ENCODE measurements around the gene EP400. TPM values are rescaled to one million over a fixed set of nuclear protein-coding genes. Genes with fewer than 3 reads are reported as not detected.
A peak's percentile ranks its signal among the peaks of the same experiment; 100 is the strongest.

The EP400 gene
- total RNA-seq, 1 donor: 20.5 TPM

DNA sequence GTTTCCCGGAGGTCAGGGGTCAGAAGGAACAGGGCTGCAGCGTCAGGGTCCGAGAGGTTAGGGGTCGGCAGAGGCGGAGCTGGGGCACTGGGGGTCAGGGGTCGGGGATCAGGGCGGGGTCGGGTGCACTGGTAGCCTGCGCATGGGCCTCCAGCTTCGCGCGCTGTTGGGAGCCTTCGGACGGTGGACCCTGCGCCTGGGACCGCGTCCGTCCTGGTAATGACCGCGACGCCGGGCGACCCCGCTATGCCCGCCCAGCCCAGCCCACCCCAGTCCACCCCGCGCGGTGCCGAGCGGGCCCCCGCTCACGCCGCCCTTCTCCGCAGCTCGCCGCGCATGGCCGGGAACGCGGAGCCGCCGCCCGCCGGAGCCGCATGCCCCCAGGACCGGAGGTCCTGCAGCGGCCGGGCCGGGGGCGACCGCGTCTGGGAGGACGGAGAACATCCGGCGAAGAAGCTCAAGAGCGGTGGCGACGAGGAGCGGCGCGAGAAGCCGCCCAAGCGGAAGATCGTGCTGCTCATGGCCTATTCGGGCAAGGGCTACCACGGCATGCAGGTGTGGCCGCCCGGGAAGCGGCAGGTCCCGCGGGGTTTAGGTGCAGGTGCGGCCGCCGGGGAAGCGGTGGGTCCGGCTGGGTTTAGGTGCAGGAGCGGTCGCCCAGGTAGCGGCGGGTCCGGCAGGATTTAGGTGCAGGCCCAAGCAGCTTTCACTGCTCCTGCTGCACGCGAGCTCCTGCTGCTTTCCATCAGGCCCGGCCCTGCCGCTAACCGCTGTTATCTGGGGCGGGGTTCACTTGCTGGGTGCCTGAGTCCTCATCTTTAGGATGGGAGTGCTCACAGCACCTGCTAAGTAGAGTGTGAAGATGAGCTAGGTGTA, 19.9 kb upstream of the EP400 start:
- H3K4me1 ChIP-seq (ENCODE audit: insufficient read depth, low read length): peaks cover 23% of the 10 kb centered on the region
- H3K4me3 ChIP-seq (ENCODE audit: low read length): peak overlapping the region; percentile 68
- H3K27me3 ChIP-seq (ENCODE audit: insufficient read depth, low read length): no peaks in the 10 kb centered on the region
- no peaks in the 10 kb centered on the region for H3K9me3 ChIP-seq (ENCODE audit: low read depth, low read length)

GRCh38 chr12:131930510-131930909, 19.2 kb upstream of the EP400 start:
- H3K27me3 ChIP-seq (ENCODE audit: insufficient read depth, low read length): no peaks in the 10 kb centered on the region
- H3K4me3 ChIP-seq (ENCODE audit: low read length): peak overlapping the region; percentile 68
- H3K4me1 ChIP-seq (ENCODE audit: insufficient read depth, low read length): peaks cover 21% of the 10 kb centered on the region
- no peaks in the 10 kb centered on the region for H3K9me3 ChIP-seq (ENCODE audit: low read depth, low read length)

GRCh38 chr12:131933387-131933786, 16.4 kb upstream of the EP400 start:
- no peak overlapping the region for H3K4me3 ChIP-seq (ENCODE audit: low read length)
- H3K9me3 ChIP-seq (ENCODE audit: low read depth, low read length): no peaks in the 10 kb centered on the region
- H3K27me3 ChIP-seq (ENCODE audit: insufficient read depth, low read length): no peaks in the 10 kb centered on the region
- H3K4me1 ChIP-seq (ENCODE audit: insufficient read depth, low read length): peaks cover 14% of the 10 kb centered on the region

GRCh38 chr12:131934535-131934934, 15.2 kb upstream of the EP400 start:
- Histone ChIP-seq H3K27me3 (ENCODE audit: insufficient read depth, low read length) (no peaks in the 10 kb centered on the region), H3K4me1 (ENCODE audit: insufficient read depth, low read length) (peaks cover 12% of the 10 kb centered on the region), H3K4me3 (ENCODE audit: low read length) (no peak overlapping the region), H3K9me3 (ENCODE audit: low read depth, low read length) (no peaks in the 10 kb centered on the region)

GRCh38 chr12:131938082-131938481, 11.7 kb upstream of the EP400 start:
- no peak overlapping the region for H3K4me3 ChIP-seq (ENCODE audit: low read length)
- no peaks in the 10 kb centered on the region for H3K27me3 ChIP-seq (ENCODE audit: insufficient read depth, low read length)
- no peaks in the 10 kb centered on the region for H3K4me1 ChIP-seq (ENCODE audit: insufficient read depth, low read length)
- no peaks in the 10 kb centered on the region for H3K9me3 ChIP-seq (ENCODE audit: low read depth, low read length)

DNA sequence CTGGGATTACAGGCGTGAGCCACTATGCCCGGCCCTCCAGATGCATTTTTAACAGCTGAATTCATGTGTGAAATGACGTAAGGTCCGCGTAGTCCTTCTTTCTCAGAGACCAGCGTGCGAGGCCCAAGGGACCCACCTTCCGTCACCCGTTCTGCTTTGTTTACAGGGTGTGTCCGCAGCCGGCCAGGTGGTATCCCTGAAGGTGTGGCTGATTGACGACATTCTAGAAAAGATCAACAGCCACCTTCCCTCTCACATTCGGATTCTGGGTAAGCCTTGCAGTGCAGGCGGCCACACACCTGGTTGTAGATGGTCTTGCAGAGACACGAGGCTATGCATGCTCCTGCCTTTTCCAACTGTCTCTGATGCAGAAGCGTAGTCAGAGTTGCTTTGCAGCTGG, 10.7 kb upstream of the EP400 start:
- Histone ChIP-seq H3K4me1 (ENCODE audit: insufficient read depth, low read length) (no peaks in the 10 kb centered on the region), H3K4me3 (ENCODE audit: low read length) (no peak overlapping the region), H3K27me3 (ENCODE audit: insufficient read depth, low read length) (no peaks in the 10 kb centered on the region), H3K9me3 (ENCODE audit: low read depth, low read length) (no peaks in the 10 kb centered on the region)

DNA sequence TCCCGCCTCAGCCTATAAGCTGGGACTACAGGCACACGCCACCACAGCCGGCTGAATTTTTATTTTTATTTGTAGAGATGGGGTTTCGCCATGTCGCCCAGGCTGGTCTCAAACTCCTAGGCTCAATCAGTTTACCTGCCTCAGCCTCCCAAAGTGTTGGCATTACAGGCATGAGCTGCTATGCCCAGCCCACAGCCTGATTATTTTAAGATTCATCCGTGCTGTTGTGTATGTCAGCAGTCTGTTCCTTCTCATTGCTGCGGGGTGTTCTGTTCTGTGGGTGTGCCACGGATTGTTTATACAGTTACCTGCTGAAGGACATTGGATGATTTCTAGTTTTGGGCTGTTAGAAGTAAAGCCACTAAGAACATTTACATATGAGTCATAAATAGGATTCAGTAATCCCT, 9.6 kb upstream of the EP400 start:
- H3K9me3 ChIP-seq (ENCODE audit: low read depth, low read length): no peaks in the 10 kb centered on the region

DNA sequence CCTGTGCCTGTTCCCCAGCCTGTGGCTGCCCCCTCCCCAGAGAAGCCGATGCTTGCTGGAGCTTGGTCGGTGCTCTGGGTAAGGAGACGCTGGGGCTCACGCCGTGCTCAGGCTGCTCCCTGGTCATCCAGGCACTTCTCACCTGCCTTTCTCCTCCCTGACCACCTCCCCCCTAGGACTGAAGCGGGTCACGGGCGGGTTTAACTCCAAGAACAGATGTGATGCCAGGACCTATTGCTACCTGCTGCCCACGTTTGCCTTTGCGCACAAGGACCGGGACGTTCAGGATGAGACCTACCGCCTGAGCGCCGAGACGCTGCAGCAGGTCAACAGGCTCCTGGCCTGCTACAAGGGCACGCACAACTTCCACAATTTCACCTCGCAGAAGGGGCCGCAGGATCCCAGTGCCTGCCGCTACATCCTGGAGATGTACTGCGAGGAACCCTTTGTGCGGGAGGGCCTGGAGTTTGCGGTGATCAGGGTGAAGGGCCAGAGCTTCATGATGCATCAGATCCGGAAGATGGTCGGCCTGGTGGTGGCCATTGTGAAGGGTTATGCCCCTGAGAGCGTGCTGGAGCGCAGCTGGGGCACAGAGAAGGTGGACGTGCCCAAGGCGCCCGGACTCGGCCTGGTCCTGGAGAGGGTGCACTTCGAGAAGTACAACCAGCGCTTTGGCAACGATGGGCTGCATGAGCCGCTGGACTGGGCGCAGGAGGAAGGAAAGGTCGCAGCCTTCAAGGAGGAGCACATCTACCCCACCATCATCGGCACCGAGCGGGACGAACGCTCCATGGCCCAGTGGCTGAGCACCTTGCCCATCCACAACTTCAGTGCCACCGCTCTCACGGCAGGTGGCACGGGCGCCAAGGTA, 8.4 kb upstream of the EP400 start:
- Histone ChIP-seq H3K4me1 (ENCODE audit: insufficient read depth, low read length) (no peaks in the 10 kb centered on the region), H3K9me3 (ENCODE audit: low read depth, low read length) (no peaks in the 10 kb centered on the region), H3K27me3 (ENCODE audit: insufficient read depth, low read length) (no peaks in the 10 kb centered on the region), H3K4me3 (ENCODE audit: low read length) (no peak overlapping the region)

More for the DNA sequence above, 9.6 kb upstream of the EP400 start:
- H3K4me1 ChIP-seq (ENCODE audit: insufficient read depth, low read length): no peaks in the 10 kb centered on the region
- no peaks in the 10 kb centered on the region for H3K27me3 ChIP-seq (ENCODE audit: insufficient read depth, low read length)
- no peak overlapping the region for H3K4me3 ChIP-seq (ENCODE audit: low read length)

DNA sequence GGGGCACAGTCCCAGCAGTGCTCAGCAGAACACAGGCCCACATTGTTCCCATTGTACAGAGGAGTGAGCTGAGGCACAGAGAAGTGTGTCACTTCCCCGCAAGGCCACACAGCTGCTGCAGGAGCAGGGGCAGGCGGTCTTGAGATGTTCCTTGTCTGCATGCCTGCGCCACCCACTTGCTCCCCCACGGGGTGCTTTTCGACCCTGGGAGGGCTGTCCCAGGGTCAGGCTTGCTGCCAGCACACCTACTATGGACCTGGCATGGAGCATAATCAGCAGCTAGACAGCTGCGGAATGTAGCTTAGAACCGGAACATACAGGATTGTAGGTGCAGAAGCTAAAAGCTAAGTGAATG, 7.8 kb upstream of the EP400 start:
- Histone ChIP-seq H3K4me3 (ENCODE audit: low read length) (no peak overlapping the region), H3K27me3 (ENCODE audit: insufficient read depth, low read length) (no peaks in the 10 kb centered on the region), H3K9me3 (ENCODE audit: low read depth, low read length) (no peaks in the 10 kb centered on the region), H3K4me1 (ENCODE audit: insufficient read depth, low read length) (no peaks in the 10 kb centered on the region)

DNA sequence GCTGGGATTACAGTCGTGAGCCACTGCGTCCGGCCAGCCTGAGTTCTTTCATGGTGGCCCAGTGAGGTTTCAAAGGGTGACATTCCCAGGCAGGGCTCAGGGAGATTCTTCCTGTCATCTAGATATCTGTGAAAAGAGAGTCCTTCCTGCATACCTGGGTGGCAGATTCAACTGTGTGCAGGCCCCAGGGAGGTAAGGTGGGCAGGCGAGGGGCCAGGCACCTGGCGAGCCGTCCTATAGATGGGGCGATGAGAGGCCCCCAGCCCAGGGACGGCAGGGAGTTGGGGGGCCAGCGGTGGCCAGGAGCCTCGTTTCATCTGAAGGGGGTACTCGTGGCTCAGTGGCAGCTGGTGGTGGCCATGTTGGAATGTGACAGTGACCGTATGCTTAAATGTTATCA, 7.1 kb upstream of the EP400 start:
- H3K4me3 ChIP-seq (ENCODE audit: low read length): no peak overlapping the region
- no peaks in the 10 kb centered on the region for H3K27me3 ChIP-seq (ENCODE audit: insufficient read depth, low read length)
- peaks cover 3% of the 10 kb centered on the region for H3K4me1 ChIP-seq (ENCODE audit: insufficient read depth, low read length)
- H3K9me3 ChIP-seq (ENCODE audit: low read depth, low read length): no peaks in the 10 kb centered on the region

DNA sequence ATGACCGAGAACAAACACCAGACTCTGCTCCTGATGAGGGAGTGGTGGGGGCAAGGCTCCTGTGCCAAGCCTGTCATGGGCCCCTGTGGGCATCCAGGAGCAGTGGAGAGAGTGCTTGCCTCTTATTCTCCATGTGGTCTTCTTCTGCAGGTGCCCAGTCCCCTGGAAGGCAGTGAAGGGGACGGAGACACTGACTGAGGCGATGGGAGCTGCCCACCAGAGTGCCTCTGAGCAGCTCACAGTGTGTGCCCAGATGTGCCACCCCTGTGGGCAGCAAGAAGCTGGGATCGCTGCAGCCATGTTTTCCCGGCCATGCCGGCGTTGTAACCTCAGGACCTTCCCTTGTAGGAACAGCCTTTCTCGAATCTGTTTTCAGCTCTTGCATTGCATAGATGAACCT, 6.4 kb upstream of the EP400 start:
- Histone ChIP-seq H3K4me3 (ENCODE audit: low read length) (no peak overlapping the region), H3K9me3 (ENCODE audit: low read depth, low read length) (no peaks in the 10 kb centered on the region), H3K27me3 (ENCODE audit: insufficient read depth, low read length) (no peaks in the 10 kb centered on the region), H3K4me1 (ENCODE audit: insufficient read depth, low read length) (peaks cover 4% of the 10 kb centered on the region)

- Histone ChIP-seq H3K9me3 (ENCODE audit: low read depth, low read length) (no peaks in the 10 kb centered on the region), H3K4me3 (ENCODE audit: low read length) (no peak overlapping the region), H3K4me1 (ENCODE audit: insufficient read depth, low read length) (peaks cover 4% of the 10 kb centered on the region), H3K27me3 (ENCODE audit: insufficient read depth, low read length) (no peaks in the 10 kb centered on the region)
Measured at GRCh38 chr12:131943876-131944275, 5.9 kb upstream of the EP400 start.

GRCh38 chr12:131944601-131945251, 5.0 kb upstream of the EP400 start:
- H3K27me3 ChIP-seq (ENCODE audit: insufficient read depth, low read length): no peaks in the 10 kb centered on the region
- peaks cover 9% of the 10 kb centered on the region for H3K4me1 ChIP-seq (ENCODE audit: insufficient read depth, low read length)
- H3K9me3 ChIP-seq (ENCODE audit: low read depth, low read length): no peaks in the 10 kb centered on the region
- no peak overlapping the region for H3K4me3 ChIP-seq (ENCODE audit: low read length)

DNA sequence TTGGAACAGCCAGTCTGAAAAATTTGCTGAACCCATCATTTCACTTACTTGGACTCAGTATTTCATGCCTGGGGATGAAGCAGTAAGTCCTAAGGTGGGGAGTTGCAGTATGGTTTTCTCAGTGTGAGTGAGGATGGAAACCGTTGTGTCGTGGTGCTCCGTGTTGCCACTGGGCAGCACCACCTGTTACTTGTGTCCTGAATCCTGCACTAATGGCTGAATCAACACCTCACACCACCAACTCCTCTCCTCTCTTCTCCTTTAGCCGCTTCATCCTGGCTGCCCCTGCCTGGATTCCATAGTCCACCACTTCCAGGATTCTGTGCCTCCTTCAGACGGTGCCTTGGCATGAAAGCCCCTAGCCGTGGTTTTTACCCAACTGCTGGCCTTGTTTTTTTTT, 3.0 kb upstream of the EP400 start:
- Histone ChIP-seq H3K4me3 (ENCODE audit: low read length) (no peak overlapping the region), H3K4me1 (ENCODE audit: insufficient read depth, low read length) (peaks cover 23% of the 10 kb centered on the region), H3K9me3 (ENCODE audit: low read depth, low read length) (no peaks in the 10 kb centered on the region), H3K27me3 (ENCODE audit: insufficient read depth, low read length) (no peaks in the 10 kb centered on the region)

- no peaks in the 10 kb centered on the region for H3K9me3 ChIP-seq (ENCODE audit: low read depth, low read length)
- H3K4me3 ChIP-seq (ENCODE audit: low read length): no peak overlapping the region
- no peaks in the 10 kb centered on the region for H3K27me3 ChIP-seq (ENCODE audit: insufficient read depth, low read length)
- H3K4me1 ChIP-seq (ENCODE audit: insufficient read depth, low read length): peaks cover 23% of the 10 kb centered on the region
Measured at GRCh38 chr12:131947482-131948027, 2.2 kb upstream of the EP400 start.

Data from mononuclear cell (primary cell).